Measurements from ENCODE around the gene RNF17.

RNF17 gene

GRCh38 chr13:24865163-24865953 is 101.4 kb downstream of the RNF17 start:
- in situ Hi-C loops (cut with HindIII; ENCODE audit: low pct_ligation_motif_present, low sequenced_read_pairs), result no loop called here
- H3K4me3 ChIP-seq (ENCODE audit: low read depth, low read length), result no peak overlapping the region
- DNase-seq, result no peak
- no peaks in the 10 kb centered on the region for H3K36me3 ChIP-seq (replicated peaks)
- no peaks in the 10 kb centered on the region for H3K27me3 ChIP-seq (replicated peaks)
- no peak overlapping the region for H3K27ac ChIP-seq
- TF ChIP-seq CTCF (IDR thresholded peaks at IDR 0.05; ENCODE audit: low read depth, low read length, missing control alignments), result peak; percentile 9

GRCh38 chr13:24866488-24866887 is 102.5 kb downstream of the RNF17 start:
- DNase-seq, result no peak

GRCh38 chr13:24868874-24869273 is 104.9 kb downstream of the RNF17 start:
- H3K27ac ChIP-seq, result no peak overlapping the region
- in situ Hi-C loops (cut with HindIII; ENCODE audit: low pct_ligation_motif_present, low sequenced_read_pairs), result no loop called here
- no peak for TF ChIP-seq CTCF (IDR thresholded peaks at IDR 0.05; ENCODE audit: low read depth, low read length, missing control alignments)
- H3K4me3 ChIP-seq (ENCODE audit: low read depth, low read length), result no peak overlapping the region
- no peaks in the 10 kb centered on the region for H3K27me3 ChIP-seq (replicated peaks)
- H3K36me3 ChIP-seq (replicated peaks), result no peaks in the 10 kb centered on the region
- DNase-seq, result no peak

More at GRCh38 chr13:24866488-24866887, 102.5 kb downstream of the RNF17 start:
- no peak for TF ChIP-seq CTCF (IDR thresholded peaks at IDR 0.05; ENCODE audit: low read depth, low read length, missing control alignments)
- in situ Hi-C loops (cut with HindIII; ENCODE audit: low pct_ligation_motif_present, low sequenced_read_pairs), result no loop called here
- no peaks in the 10 kb centered on the region for H3K27me3 ChIP-seq (replicated peaks)
- H3K4me3 ChIP-seq (ENCODE audit: low read depth, low read length), result no peak overlapping the region
- no peaks in the 10 kb centered on the region for H3K36me3 ChIP-seq (replicated peaks)
- no peak overlapping the region for H3K27ac ChIP-seq

- no peak for DNase-seq
Measured at GRCh38 chr13:24870380-24870760, 106.4 kb downstream of the RNF17 start.

GRCh38 chr13:24875566-24875965 is 111.6 kb downstream of the RNF17 start:
- Histone ChIP-seq H3K27ac (no peak overlapping the region), H3K36me3 (replicated peaks) (no peaks in the 10 kb centered on the region), H3K27me3 (replicated peaks) (no peaks in the 10 kb centered on the region), H3K4me3 (ENCODE audit: low read depth, low read length) (no peak overlapping the region)
- DNase-seq, result no peak
- in situ Hi-C loops (cut with HindIII; ENCODE audit: low pct_ligation_motif_present, low sequenced_read_pairs), result no loop called here
- TF ChIP-seq CTCF (IDR thresholded peaks at IDR 0.05; ENCODE audit: low read depth, low read length, missing control alignments), result no peak

More at GRCh38 chr13:24870380-24870760, 106.4 kb downstream of the RNF17 start:
- TF ChIP-seq CTCF (IDR thresholded peaks at IDR 0.05; ENCODE audit: low read depth, low read length, missing control alignments), result no peak
- H3K4me3 ChIP-seq (ENCODE audit: low read depth, low read length), result no peak overlapping the region
- H3K27me3 ChIP-seq (replicated peaks), result no peaks in the 10 kb centered on the region
- no peaks in the 10 kb centered on the region for H3K36me3 ChIP-seq (replicated peaks)
- no peak overlapping the region for H3K27ac ChIP-seq
- in situ Hi-C loops (cut with HindIII; ENCODE audit: low pct_ligation_motif_present, low sequenced_read_pairs), result no loop called here

GRCh38 chr13:24877531-24877930 is 113.6 kb downstream of the RNF17 start:
- Histone ChIP-seq H3K4me3 (ENCODE audit: low read depth, low read length) (no peak overlapping the region), H3K27ac (no peak overlapping the region), H3K27me3 (replicated peaks) (no peaks in the 10 kb centered on the region), H3K36me3 (replicated peaks) (no peaks in the 10 kb centered on the region)
- TF ChIP-seq CTCF (IDR thresholded peaks at IDR 0.05; ENCODE audit: low read depth, low read length, missing control alignments), result no peak
- in situ Hi-C loops (cut with HindIII; ENCODE audit: low pct_ligation_motif_present, low sequenced_read_pairs), result no loop called here
- DNase-seq, result no peak

All from brain microvascular endothelial cell (primary cell).